ENCODE data around the gene TRHDE. TPM values are rescaled to one million over a fixed set of nuclear protein-coding genes. Genes with fewer than 3 reads are reported as not detected.

TRHDE gene
- total and polyA plus RNA-seq, 2 of the 13 experiments (the other 11 are each of a cell fraction or from before 2014, with no cell fraction given) = not detected

GRCh38 chr12:72549184-72549583, 277.0 kb downstream of the TRHDE start (continued):
- no peak for TF ChIP-seq PAWR (CRISPR knock-in tag; IDR thresholded peaks at IDR 0.05; ENCODE audit: borderline replicate concordance)
- no peak for TF ChIP-seq TIGD3 (CRISPR knock-in tag; IDR thresholded peaks at IDR 0.05; ENCODE audit: borderline replicate concordance)
- TF ChIP-seq PATZ1 (CRISPR knock-in tag; IDR thresholded peaks at IDR 0.05) = no peak

- no peak overlapping the region for H3K27ac ChIP-seq (ENCODE audit: extremely low read length, insufficient read depth, low read length)
- no peaks in the 10 kb centered on the region for H3K4me1 ChIP-seq (ENCODE audit: insufficient read depth, low read length)
- no peak overlapping the region for H3K4me3 ChIP-seq (replicated peaks in 1 of 3; ENCODE audit: insufficient read depth in 1 of 3, low read depth in 2 of 3, low read length in 3 of 3)
- H4K20me1 ChIP-seq (ENCODE audit: insufficient read depth, low read length) = no peaks in the 10 kb centered on the region
- TF ChIP-seq BCL6 (CRISPR knock-in tag; IDR thresholded peaks at IDR 0.05) (no peak), POLR2A (IDR thresholded peaks at IDR 0.05; ENCODE audit: insufficient read depth in 1 of 2, low read depth in 2 of 2, low read length in 2 of 2) (no peak), ZNF678 (CRISPR knock-in tag; IDR thresholded peaks at IDR 0.05) (no peak), SP1 (IDR thresholded peaks at IDR 0.05) (no peak), SP1 (CRISPR knock-in tag; IDR thresholded peaks at IDR 0.05) (no peak), ZBTB42 (CRISPR knock-in tag; IDR thresholded peaks at IDR 0.05) (no peak), ZNF780A (CRISPR knock-in tag; IDR thresholded peaks at IDR 0.05) (no peak), FOXM1 (CRISPR knock-in tag; IDR thresholded peaks at IDR 0.05) (no peak)
- ATAC-seq (peak; percentile 49; the same call in 1 of the 3 replicates), DNase-seq (ENCODE audit: low spot score) (no peak), FAIRE-seq (no peak)
- intact Hi-C loops (cut with micrococcal nuclease; ENCODE audit: unreplicated experiment) (no loop called here), in situ Hi-C loops (cut with HindIII; ENCODE audit: extremely low pct_ligation_motif_present, low pct_unique_long_range_greater_than_20kb) (no loop called here)
- no peak overlapping the region for H3K4me2 ChIP-seq (ENCODE audit: low read depth, low read length)
- no TSS peak for BruUV-seq (replicated peaks)
- ChIA-PET POLR2A (no interaction called here), CTCF (ENCODE audit: low intra/inter-chr PET ratio, low total read pairs) (no interaction called here)
- no peaks in the 10 kb centered on the region for H3K9me3 ChIP-seq (ENCODE audit: low read length)
- H3K36me3 ChIP-seq (replicated peaks in 1 of 2; ENCODE audit: control insufficient read depth in 1 of 2, insufficient read depth in 2 of 2, low read length in 2 of 2) = no peaks in the 10 kb centered on the region
- H3K9ac ChIP-seq (ENCODE audit: insufficient read depth, low read depth, low read length) = no peak overlapping the region
- no peak overlapping the region for H2AFZ ChIP-seq (ENCODE audit: low read length)
- H3K79me2 ChIP-seq (ENCODE audit: insufficient read depth, low read length) = no peaks in the 10 kb centered on the region
- H3K27me3 ChIP-seq (ENCODE audit: control insufficient read depth in 1 of 2, insufficient read depth in 2 of 2, low read length in 2 of 2) = no peaks in the 10 kb centered on the region
- 14% methylated on average over 4 of the region's 4 CpGs for WGBS (ENCODE audit: low lambda C conversion rate)
These were observed 288.0 kb downstream of the TRHDE start for GRCh38 chr12:72560003-72560769.
